Measurements from ENCODE around the gene TP53TG5. TPM values are rescaled to one million over a fixed set of nuclear protein-coding genes. Genes with fewer than 3 reads are reported as not detected.
A peak's percentile ranks its signal among the peaks of the same experiment; 100 is the strongest.

Gene TP53TG5
- total RNA-seq, 1 experiment from 2014 or later = not detected

DNA sequence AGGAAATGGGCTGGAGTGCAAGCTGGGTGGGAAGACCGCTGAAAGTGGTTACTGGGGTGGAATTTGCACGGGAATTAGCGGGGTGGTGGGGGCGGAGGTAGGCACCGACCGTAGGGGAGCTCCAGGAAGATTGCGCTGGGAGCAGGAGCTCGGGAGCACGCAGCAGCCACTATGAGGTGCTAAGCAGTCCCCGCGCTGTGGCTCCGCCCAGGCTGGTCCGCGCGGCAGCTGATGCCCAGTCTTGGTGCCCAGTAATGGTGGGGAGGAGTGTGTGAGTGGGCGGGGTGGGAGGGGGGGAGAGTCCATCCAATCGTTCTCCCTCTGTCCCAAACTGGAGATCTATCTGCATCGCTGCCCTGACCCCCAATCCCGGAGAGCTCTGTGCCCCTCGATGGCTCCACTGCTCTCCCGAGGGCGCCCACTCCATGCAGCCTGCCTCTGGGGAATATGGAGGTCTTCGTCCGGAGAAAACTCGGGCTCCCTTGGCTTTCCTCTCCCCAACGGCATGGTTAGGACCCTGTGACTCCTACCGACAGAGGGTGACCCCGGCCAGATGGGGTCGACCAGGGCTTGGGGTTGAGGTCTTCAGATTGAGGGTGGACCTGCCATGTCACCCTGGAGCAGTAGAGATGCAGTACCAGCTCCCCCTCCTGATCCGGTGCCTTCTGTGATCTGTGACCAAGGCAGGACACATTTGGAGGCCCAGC, 5.3 kb downstream of the TP53TG5 start:
- DNase-seq (ENCODE audit: low read depth) = no peak
- in situ Hi-C loops (cut with HindIII; ENCODE audit: low pct_unique_long_range_greater_than_20kb, low sequenced_read_pairs) = no loop called here

DNA sequence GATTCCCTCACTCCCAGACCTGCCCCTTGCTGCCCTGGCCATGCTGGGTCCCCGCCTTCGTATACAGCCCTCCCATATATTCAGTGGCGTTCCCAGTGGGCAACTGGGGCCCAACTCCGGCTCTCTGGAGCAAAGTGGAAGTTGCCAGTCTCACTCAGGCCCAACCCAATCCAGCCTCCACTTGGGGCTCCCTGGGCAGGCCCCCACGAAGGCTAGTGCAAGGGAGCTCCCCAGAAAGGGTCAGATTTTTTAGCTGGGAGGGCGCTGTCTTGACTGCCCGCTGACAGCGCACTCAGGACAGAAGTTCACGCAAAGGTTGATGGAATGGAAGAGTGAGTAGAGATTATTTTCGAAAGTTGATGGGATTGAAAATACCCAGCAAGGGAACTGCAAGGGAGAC, 5.9 kb downstream of the TP53TG5 start:
- no peak for DNase-seq (ENCODE audit: low read depth)
- in situ Hi-C loops (cut with HindIII; ENCODE audit: low pct_unique_long_range_greater_than_20kb, low sequenced_read_pairs) = no loop called here

DNA sequence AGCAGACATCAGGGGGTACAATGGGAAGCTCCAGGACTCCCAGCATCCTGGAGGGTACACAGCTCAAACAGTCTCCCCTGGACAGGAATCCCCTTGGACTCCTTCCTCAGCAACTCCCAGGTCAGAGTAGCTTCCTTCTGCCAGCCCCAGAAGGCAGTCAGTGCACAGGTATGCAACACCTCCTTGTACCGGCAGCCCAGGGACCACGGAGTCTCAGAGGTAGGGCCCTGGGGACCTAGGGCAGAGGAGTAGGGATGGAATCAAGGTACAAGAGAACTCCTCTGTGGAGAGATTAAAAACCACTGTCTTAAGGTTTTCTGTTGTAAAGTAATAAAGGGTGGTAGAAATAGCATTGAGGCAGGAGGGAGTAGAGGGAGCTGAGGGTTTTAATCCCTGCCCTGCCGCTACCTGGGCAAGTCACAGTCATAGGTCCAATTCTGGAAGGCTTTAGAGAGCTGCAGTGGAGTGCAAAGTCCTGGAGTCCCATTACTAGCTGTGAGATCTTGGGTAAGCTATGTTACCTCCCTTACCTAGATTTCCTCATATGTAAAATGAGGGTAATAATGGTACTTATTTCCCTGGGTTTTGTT, 7.5 kb downstream of the TP53TG5 start:
- DNase-seq (ENCODE audit: low read depth) = no peak
- in situ Hi-C loops (cut with HindIII; ENCODE audit: low pct_unique_long_range_greater_than_20kb, low sequenced_read_pairs) = no loop called here

DNA sequence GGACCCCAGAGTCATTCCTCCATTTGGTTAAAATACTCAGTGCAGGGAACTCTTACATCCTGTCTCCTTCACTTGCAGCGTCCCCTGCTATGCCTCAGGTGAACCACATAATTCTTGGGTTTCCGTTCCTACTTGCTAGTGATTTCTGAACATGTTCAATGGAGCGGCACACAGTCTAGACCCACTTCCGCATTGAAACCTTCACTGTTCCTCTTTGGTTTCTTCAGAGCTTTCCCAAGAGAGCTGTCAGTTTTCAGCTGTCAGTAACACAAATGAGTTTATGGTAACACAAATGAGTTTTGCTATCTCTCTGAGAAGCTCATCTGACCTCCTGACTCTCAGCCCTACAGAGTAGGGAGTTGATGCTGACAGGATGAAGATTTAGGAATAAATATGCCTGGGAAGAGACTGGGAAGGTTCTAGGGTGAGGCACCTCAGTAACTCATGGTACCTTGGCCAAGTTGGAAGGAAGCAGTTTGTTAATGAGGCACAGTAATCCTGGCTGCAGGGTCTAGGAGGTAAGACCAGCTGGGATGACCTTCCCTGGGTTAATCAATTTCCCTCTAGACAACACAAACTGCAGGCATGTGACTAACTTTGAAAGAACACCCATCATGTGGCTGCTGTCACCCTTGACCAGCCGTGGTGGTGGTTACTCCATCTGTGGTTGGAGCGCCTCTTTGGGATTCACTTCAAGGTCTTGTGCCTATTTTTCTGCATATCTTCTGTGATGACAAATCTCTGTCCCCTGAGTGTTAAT, 9.7 kb downstream of the TP53TG5 start:
- in situ Hi-C loops (cut with HindIII; ENCODE audit: low pct_unique_long_range_greater_than_20kb, low sequenced_read_pairs) = no loop called here
- DNase-seq (ENCODE audit: low read depth) = no peak

DNA sequence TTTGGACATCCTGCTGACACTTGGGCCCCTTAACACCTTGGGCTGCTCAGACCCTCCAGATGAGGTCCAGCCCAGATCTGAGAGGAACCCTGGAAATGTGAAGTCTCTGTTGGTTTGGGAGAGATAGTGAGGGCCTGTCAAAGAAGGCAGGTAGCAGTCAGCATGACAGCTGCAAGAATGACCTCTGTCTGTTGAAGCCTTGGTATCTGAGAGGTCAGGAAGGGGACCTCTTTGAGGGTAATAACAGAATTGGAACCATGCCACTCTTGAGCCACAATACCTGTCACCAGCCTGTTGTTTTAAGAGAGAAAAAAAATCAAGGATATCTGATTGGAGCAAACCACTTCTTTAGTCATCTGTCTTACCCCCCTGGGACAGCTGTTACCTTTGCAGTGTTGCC, 11.0 kb downstream of the TP53TG5 start:
- in situ Hi-C loops (cut with HindIII; ENCODE audit: low pct_unique_long_range_greater_than_20kb, low sequenced_read_pairs) = no loop called here
- DNase-seq (ENCODE audit: low read depth) = no peak

DNA sequence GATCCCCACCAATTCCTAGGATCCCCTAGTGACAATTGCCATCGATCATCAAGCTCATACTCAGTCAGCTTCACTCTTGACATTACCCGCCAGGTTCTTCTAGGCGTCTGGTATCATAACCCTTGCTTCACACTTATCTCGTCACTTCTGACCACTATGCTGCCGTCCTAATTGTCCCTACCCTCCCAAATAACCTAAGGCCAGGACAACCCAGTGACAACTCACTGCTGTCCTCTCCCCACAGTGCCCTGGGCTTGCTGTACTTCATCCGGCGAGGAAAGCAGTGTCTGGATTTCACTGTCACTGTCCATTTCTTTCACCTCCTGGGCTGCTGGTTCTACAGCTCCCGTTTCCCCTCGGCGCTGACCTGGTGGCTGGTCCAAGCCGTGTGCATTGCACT, 11.5 kb downstream of the TP53TG5 start:
- in situ Hi-C loops (cut with HindIII; ENCODE audit: low pct_unique_long_range_greater_than_20kb, low sequenced_read_pairs) = no loop called here
- DNase-seq (ENCODE audit: low read depth) = no peak

DNA sequence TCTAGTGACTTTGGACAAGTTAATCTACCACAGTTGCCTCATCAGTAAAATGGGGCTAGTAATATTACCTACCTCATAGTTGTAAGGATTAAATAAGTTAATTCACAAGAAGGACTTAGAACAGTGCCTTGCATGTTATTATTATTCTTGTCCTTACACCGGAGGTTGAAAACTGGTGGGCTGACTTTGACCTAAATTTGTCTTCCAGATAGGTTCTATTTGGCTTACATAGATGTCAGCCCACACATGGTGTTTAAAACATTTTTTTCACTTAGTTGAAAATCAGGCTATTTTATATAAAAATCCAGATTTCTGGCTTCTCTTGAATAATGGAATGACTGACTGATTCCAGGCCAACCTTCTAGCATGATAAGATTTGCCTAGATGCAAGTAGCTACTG, 11.9 kb downstream of the TP53TG5 start:
- in situ Hi-C loops (cut with HindIII; ENCODE audit: low pct_unique_long_range_greater_than_20kb, low sequenced_read_pairs) = no loop called here
- DNase-seq (ENCODE audit: low read depth) = no peak

DNA sequence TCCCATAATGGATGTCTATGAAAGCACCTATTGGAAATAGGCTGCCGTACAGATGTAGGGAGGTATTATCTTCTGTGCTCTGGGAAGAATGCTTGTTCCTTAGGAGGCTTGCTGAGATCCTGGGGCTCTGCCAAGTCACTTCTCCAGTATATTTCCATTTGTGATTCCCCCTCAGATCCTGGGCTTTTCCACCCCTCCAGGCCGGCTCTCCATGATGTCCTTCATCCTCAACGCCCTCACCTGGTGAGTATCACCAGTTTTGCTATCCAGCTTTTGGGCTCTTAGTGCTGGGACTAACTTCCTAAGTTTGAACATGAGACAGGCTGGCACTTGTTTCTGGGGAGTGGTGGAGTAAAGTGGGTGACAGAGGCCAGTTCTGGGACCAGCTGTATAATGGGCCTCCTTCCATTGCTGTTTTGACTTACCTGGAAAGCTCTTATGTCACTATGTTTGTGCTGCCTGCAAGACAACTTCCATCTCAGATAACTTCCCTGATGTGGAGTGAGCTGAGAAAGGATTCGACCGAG, 12.6 kb downstream of the TP53TG5 start:
- no peak for DNase-seq (ENCODE audit: low read depth)
- in situ Hi-C loops (cut with HindIII; ENCODE audit: low pct_unique_long_range_greater_than_20kb, low sequenced_read_pairs) = no loop called here

DNA sequence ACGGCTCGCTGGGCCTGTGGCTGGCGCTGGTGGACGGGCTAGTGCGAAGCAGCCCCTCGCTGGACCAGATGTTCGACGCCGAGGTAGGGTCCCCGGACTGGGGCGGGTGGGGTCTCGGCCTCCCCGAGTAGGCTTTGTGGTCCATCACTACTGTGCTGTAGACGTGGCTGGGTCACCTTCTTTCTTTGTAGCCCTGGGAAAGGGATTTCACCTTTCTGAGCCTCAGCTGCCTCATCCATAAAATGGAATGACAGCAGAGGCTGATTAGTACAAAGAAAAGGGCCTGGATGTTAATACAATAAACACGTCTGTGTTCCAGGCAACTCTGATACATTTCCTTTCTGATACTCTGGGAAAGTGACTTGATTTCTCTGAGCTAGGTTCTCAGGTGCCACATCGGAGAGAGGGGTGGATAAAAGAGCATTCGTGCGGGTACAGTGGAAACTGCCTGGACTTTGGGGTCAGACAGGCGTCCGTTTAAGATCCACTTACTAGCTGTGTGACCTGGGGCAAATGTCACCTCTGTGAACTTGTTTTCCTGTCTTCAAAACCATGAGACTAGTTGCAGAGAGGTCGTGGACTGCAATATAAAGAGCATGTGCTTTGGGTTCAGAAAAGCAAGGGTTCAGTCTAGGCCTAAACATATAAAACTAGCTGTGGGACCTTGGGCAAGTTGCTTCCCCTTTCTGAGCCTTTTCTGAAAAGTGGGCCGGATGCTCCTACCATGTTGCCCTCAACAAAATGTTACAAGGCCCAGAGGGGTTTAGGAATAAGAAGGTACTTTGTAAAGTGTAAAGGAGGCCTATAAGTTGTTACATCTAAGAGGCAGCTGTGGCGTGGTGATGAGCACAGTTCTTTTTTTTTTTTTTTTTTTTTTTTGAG, 14.3 kb downstream of the TP53TG5 start:
- in situ Hi-C loops (cut with HindIII; ENCODE audit: low pct_unique_long_range_greater_than_20kb, low sequenced_read_pairs) = no loop called here
- no peak for DNase-seq (ENCODE audit: low read depth)

DNA sequence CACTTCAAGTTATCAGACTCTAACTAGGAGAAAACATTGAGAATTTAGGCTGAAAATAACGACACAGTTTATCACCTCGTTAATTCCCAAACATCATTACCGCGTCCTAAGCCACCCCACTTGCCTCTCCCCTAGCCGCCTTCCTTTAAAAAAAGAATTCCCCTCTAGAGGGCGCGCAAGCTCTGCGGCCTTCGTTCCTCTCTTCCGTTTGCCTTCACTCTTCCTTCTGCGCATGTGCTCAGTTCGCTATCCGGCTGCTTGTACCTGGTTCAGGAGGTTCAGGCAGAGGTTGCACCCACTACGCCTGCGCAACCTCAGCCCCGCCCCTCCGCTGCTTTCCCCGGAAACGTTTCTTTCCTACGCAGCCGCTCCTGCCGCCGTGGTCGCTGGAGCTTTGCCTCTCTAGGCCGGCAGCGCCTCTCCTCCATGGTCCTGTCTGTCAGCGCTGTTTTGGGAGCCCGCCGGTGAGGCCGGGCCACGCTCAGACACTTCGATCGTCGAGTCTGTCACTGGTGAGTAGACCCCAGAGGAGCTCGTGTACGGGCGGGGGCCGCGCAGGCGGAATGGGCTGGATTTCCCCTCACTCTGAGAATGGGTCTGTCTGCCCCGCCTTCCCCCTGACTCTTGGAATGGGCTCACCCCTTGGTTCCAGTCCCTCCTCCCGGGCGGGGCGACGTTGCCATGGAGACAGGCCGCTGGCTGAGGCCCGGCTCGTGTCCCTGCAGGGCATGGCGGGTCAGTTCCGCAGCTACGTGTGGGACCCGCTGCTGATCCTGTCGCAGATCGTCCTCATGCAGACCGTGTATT, 15.1 kb downstream of the TP53TG5 start, which contains the start of gene SYS1:
TSS of gene SYS1 (plus strand) at position 353 of the 807 bp plus-strand sequence. CDS start at position 729, 376 bp downstream.
- in situ Hi-C loops (cut with HindIII; ENCODE audit: low pct_unique_long_range_greater_than_20kb, low sequenced_read_pairs) = no loop called here
- peak; percentile 99 for DNase-seq (ENCODE audit: low read depth)

DNA sequence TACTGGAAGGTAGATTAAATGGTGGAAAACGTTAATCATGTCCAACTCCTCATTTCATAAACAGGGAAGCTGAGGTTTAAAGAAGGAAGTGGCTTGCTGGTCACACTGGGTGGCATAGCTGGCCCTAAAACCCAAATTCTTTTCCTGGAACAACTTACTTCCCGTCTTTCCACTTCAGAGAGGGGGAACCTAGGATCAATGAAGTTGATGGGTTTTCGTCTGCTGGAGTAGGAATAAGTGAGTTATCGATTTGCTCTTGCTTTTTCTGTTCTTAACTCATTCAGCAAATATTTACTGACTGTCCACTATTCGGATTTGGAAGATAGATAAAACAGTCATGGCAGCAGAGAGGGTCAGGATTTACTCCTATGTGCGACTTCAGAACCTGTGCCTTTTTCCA, 16.3 kb downstream of the TP53TG5 start:
- DNase-seq (ENCODE audit: low read depth) = no peak
- in situ Hi-C loops (cut with HindIII; ENCODE audit: low pct_unique_long_range_greater_than_20kb, low sequenced_read_pairs) = no loop called here

DNA sequence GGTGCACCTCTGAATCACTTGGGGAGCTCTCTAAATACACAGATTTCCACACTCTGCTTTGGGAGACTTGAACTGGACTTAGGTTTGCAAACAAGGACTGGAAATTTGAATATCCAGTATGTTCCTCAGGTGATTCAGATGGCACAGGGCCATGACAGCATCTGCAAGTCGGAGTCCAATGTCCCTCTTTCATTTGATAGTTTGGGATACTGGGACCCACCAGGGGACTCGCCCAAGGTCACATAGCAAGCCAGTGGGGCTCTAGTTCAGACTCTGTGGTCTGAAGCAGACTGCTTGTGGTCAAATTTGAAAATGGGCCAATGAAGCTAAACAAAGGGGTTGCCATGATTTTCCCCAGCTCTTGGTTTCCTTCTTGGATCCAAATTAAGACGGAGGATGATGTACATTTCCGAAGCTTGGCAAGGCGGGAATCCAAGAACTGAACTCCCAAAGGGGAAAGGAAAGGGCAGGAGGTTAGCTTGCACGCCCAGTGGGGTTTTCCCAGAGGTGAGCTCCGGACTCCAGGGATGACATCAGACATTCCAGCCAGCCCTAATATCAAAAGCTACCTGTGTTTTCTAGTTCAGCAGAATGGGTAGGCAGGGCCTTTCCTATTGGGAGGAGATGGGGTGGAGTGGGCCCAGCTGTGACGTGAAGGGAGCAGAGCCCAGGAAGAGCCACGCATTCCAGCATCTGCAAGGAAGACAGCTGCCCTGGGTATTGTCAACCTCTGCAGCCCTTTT, 18.5 kb downstream of the TP53TG5 start:
- in situ Hi-C loops (cut with HindIII; ENCODE audit: low pct_unique_long_range_greater_than_20kb, low sequenced_read_pairs) = no loop called here

DNA sequence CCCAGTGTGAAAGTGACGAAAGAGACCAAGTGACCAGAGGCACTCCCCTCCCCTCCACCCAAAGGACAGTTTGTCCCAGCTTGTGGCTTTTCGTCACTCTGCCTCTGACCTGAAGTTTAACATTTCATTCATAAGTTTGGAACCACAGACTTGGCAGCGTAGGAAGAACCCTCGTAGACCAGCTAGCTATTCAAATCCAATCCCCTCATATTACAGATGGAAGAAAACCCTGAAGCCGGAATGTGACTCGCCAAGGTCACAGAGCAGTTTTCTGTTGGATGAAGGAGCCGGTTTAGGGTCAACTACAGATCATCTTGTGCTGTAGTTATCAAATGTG, 19.1 kb downstream of the TP53TG5 start:
- no peak for DNase-seq (ENCODE audit: low read depth)

More for the DNA sequence above, 18.5 kb downstream of the TP53TG5 start:
- DNase-seq (ENCODE audit: low read depth) = peak; percentile 60

DNA sequence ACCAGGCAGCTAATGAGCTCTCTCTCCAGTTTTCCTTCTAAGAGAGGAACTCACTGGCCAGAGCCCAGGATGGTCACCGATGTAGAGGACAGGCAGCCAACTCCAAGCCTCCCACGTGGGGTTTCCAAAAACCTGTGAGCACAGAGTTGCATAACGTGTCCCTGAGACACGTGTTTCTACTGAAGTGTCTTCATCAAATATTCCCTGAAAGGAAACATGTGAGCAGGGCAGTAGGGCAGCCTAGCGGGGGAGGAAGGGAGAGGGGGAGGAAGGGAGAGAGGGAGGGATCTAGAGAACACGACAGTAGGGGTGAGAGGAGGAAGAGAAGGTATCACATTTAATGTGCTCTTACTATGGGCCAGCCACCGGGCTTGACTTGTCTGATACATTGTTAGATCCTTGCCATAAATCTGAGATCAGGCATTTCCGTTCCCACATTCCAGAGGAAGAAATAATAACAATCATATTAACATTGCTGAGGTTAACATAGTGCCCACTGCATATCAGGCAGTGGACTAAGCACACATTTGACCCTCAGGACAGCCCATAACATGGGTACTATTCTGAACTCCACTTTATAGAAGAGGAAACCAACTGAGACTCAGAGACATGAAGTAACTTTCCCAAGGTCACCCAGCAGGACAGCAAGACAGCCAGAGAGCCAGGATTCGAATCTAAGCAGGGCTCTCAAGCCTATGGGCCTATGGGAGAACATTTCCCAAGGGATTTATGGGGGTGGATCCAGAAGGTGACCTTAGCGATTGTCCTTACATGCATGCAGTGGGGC, 19.6 kb downstream of the TP53TG5 start:
- in situ Hi-C loops (cut with HindIII; ENCODE audit: low pct_unique_long_range_greater_than_20kb, low sequenced_read_pairs) = no loop called here
- no peak for DNase-seq (ENCODE audit: low read depth)

More for the DNA sequence above, 19.1 kb downstream of the TP53TG5 start:
- in situ Hi-C loops (cut with HindIII; ENCODE audit: low pct_unique_long_range_greater_than_20kb, low sequenced_read_pairs) = no loop called here

DNA sequence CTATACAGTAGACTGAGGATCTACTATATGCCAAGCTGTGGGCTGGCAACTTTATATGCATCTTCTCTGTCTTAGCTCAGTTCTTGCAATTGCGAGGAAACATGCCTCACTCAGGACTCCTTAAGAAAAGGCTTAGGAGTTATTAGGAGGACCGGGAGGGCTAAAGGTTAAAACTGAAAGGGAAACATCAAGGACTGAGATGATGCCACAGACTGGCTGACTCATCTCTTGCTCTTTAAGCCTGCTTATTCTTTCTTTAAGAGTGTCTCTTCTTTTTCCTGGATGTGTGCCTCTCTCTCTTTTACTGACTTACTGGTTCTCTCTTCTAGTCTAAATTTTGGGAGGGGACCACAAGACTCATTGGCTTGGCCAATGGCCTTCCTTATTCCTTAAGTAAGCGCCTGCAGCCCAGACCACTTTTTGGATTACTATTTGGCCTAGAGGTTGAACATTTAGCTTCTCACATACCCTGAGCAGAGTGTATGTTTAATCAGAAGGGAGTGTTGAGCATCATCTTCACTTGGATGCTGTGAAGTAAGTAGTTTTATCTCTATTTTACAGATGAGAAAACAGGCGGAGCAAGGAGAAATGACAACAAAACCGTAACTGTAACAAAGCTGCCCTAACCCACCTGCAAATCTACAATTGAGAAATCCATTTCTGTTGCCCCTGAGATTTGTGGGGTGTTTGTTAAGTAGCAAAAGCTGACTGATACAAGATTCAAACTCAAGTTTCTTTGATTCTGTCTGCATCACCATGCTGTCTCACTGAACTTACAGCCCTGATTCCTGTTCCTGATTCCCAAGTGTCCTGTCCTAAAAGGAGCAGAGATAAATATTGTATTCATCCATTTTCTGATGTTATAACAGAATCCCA, 22.7 kb downstream of the TP53TG5 start:
- in situ Hi-C loops (cut with HindIII; ENCODE audit: low pct_unique_long_range_greater_than_20kb, low sequenced_read_pairs) = no loop called here
- DNase-seq (ENCODE audit: low read depth) = no peak

Data from Caki2 (cell line).